Activated T-cell treated with anti-CD3 and anti-CD28 coated beads, Interleukin-2, amount 50 U/mL, for 72 hours (primary cell): ENCODE measurements around the gene VRK1. TPM values are rescaled to one million over a fixed set of nuclear protein-coding genes. Genes with fewer than 3 reads are reported as not detected.
A peak's percentile ranks its signal among the peaks of the same experiment; 100 is the strongest.
"Not testable (repeated sequence)": the region's sequence is repeated elsewhere in the genome, so short reads cannot be mapped to it uniquely, and the experiment has no call there.

Source experiments
- ATAC-seq, 2 donors: fragments of 150-1000 bp; cut with Tn5 transposase; replicated peaks in 1 of 2; 2 replicates each; pipeline ENCODE4 v1.10.0; 2021; ENCODE audit warnings: moderate library complexity in 2 of 2, mild to moderate bottlenecking in 1 of 2
- DNase-seq, 2 donors: peaks; one replicate each; pipeline ENCODE4 v3.0.0; 2021 to 2022; ENCODE audit warnings: mixed read lengths in 1 of 2
- H3K27ac Mint-ChIP-seq: one replicate; pipeline ENCODE4 v1.8.0; 2022; ENCODE audit warnings: mild to moderate bottlenecking, moderate library complexity, mixed read lengths
- H3K27me3 Mint-ChIP-seq: one replicate; pipeline ENCODE4 v1.8.0; 2022; ENCODE audit warnings: low read depth, mixed read lengths
- H3K36me3 Mint-ChIP-seq, 2 donors: one replicate each; pipeline ENCODE4 v1.8.0; 2022; ENCODE audit warnings: mixed read lengths in 2 of 2, mild to moderate bottlenecking in 1 of 2; ENCODE audit not compliant: insufficient read depth in 2 of 2
- H3K4me1 Mint-ChIP-seq: one replicate; pipeline ENCODE4 v1.8.0; 2022; ENCODE audit warnings: low read depth, mixed read lengths
- H3K4me3 Mint-ChIP-seq, 2 donors: one replicate each; pipeline ENCODE4 v1.8.0; 2022; ENCODE audit warnings: mild to moderate bottlenecking in 2 of 2, mixed read lengths in 2 of 2, moderate library complexity in 2 of 2
- H3K9me3 Mint-ChIP-seq, 2 donors: one replicate each; pipeline ENCODE4 v1.8.0; 2022; ENCODE audit warnings: mixed read lengths in 2 of 2
- total RNA-seq, 2 donors: library from RNA; stranded (reverse); gene quantifications; one replicate each; pipeline ENCODE4 v1.2.3, GENCODE V29; 2022

The VRK1 gene
- total RNA-seq, 2 donors from 2014 or later = 56.4 to 66.5 TPM

- ATAC-seq, H3K27me3 Mint-ChIP-seq, H3K4me3 Mint-ChIP-seq, H3K4me1 Mint-ChIP-seq, DNase-seq, H3K27ac Mint-ChIP-seq, H3K9me3 Mint-ChIP-seq: not testable (repeated sequence)
- peaks cover 8 to 15% of the 10 kb centered on the region in 2 donors for H3K36me3 Mint-ChIP-seq
Measured at GRCh38 chr14:96883974-96884373, 86.8 kb downstream of the VRK1 start.

- ATAC-seq (no peak), DNase-seq (no peak)
- Mint-ChIP-seq H3K9me3 (no peaks in the 10 kb centered on the region), H3K4me3 (no peak overlapping the region), H3K4me1 (peaks cover 2% of the 10 kb centered on the region), H3K36me3 (peaks cover 3 to 4% of the 10 kb centered on the region in 2 donors), H3K27ac (no peak overlapping the region), H3K27me3 (no peaks in the 10 kb centered on the region)
Measured at GRCh38 chr14:96888158-96888557, 91.0 kb downstream of the VRK1 start.

GRCh38 chr14:96888593-96888992 lies 91.4 kb downstream of the VRK1 start:
- no peaks in the 10 kb centered on the region for H3K27me3 Mint-ChIP-seq
- no peak overlapping the region for H3K4me3 Mint-ChIP-seq
- no peak for DNase-seq
- no peak for ATAC-seq
- no peaks in the 10 kb centered on the region for H3K9me3 Mint-ChIP-seq
- peaks cover 3 to 4% of the 10 kb centered on the region in 2 donors for H3K36me3 Mint-ChIP-seq
- peaks cover 6% of the 10 kb centered on the region for H3K4me1 Mint-ChIP-seq
- no peak overlapping the region for H3K27ac Mint-ChIP-seq

GRCh38 chr14:96889091-96889490 lies 91.9 kb downstream of the VRK1 start:
- H3K4me3 Mint-ChIP-seq = no peak overlapping the region
- no peaks in the 10 kb centered on the region for H3K27me3 Mint-ChIP-seq
- DNase-seq = no peak
- peaks cover 11% of the 10 kb centered on the region for H3K4me1 Mint-ChIP-seq
- no peak overlapping the region for H3K27ac Mint-ChIP-seq
- no peak for ATAC-seq
- H3K36me3 Mint-ChIP-seq = peaks cover 2 to 3% of the 10 kb centered on the region in 2 donors
- H3K9me3 Mint-ChIP-seq = no peaks in the 10 kb centered on the region

GRCh38 chr14:96893966-96894622 lies 96.9 kb downstream of the VRK1 start:
- Mint-ChIP-seq H3K4me3 (no peak overlapping the region), H3K27me3 (no peaks in the 10 kb centered on the region), H3K4me1 (peaks cover 17% of the 10 kb centered on the region), H3K9me3 (no peaks in the 10 kb centered on the region), H3K27ac (peak overlapping the region; percentile 38), H3K36me3 (no peaks in the 10 kb centered on the region)
- no peak for DNase-seq
- peak in 1 of 2 donors; percentile 37 for ATAC-seq

GRCh38 chr14:96894966-96895365 lies 97.8 kb downstream of the VRK1 start:
- DNase-seq = no peak
- no peaks in the 10 kb centered on the region for H3K27me3 Mint-ChIP-seq
- H3K27ac Mint-ChIP-seq = no peak overlapping the region
- H3K36me3 Mint-ChIP-seq = no peaks in the 10 kb centered on the region
- ATAC-seq = no peak
- no peaks in the 10 kb centered on the region for H3K9me3 Mint-ChIP-seq
- H3K4me3 Mint-ChIP-seq = no peak overlapping the region
- H3K4me1 Mint-ChIP-seq = peaks cover 17% of the 10 kb centered on the region

- Mint-ChIP-seq H3K36me3 (no peaks in the 10 kb centered on the region), H3K27me3 (no peaks in the 10 kb centered on the region), H3K9me3 (no peaks in the 10 kb centered on the region), H3K4me1 (peaks cover 17% of the 10 kb centered on the region), H3K27ac (no peak overlapping the region), H3K4me3 (no peak overlapping the region)
- ATAC-seq (no peak), DNase-seq (no peak)
Measured at GRCh38 chr14:96895658-96896271, 98.6 kb downstream of the VRK1 start.

GRCh38 chr14:96897184-96897583 lies 100.0 kb downstream of the VRK1 start:
- Mint-ChIP-seq H3K27ac (no peak overlapping the region), H3K4me1 (peaks cover 17% of the 10 kb centered on the region), H3K36me3 (no peaks in the 10 kb centered on the region), H3K27me3 (no peaks in the 10 kb centered on the region), H3K9me3 (no peaks in the 10 kb centered on the region), H3K4me3 (no peak overlapping the region)
- ATAC-seq (no peak), DNase-seq (no peak)

GRCh38 chr14:96901227-96901626 lies 104.0 kb downstream of the VRK1 start:
- Mint-ChIP-seq H3K4me3 (no peak overlapping the region), H3K4me1 (no peaks in the 10 kb centered on the region), H3K27me3 (no peaks in the 10 kb centered on the region), H3K36me3 (no peaks in the 10 kb centered on the region), H3K9me3 (no peaks in the 10 kb centered on the region), H3K27ac (no peak overlapping the region)
- DNase-seq (no peak), ATAC-seq (no peak)

- no peak for ATAC-seq
- H3K9me3 Mint-ChIP-seq = no peaks in the 10 kb centered on the region
- no peak for DNase-seq
- H3K4me3 Mint-ChIP-seq = no peak overlapping the region
- H3K36me3 Mint-ChIP-seq = no peaks in the 10 kb centered on the region
- H3K4me1 Mint-ChIP-seq = no peaks in the 10 kb centered on the region
- no peaks in the 10 kb centered on the region for H3K27me3 Mint-ChIP-seq
- H3K27ac Mint-ChIP-seq = no peak overlapping the region
Measured at GRCh38 chr14:96902004-96902403, 104.8 kb downstream of the VRK1 start.

GRCh38 chr14:96903444-96904023 lies 106.4 kb downstream of the VRK1 start:
- Mint-ChIP-seq H3K4me1 (no peaks in the 10 kb centered on the region), H3K9me3 (peaks cover 0 to 6% of the 10 kb centered on the region in 2 donors), H3K4me3 (no peak overlapping the region), H3K27ac (no peak overlapping the region), H3K36me3 (peaks cover 1 to 3% of the 10 kb centered on the region in 2 donors), H3K27me3 (no peaks in the 10 kb centered on the region)
- ATAC-seq = no peak
- DNase-seq = no peak

- Mint-ChIP-seq H3K4me1 (no peaks in the 10 kb centered on the region), H3K9me3 (peaks cover 2 to 7% of the 10 kb centered on the region in 2 donors), H3K36me3 (peaks cover 3 to 4% of the 10 kb centered on the region in 2 donors), H3K27me3 (no peaks in the 10 kb centered on the region), H3K27ac (no peak overlapping the region), H3K4me3 (no peak overlapping the region)
- ATAC-seq (no peak), DNase-seq (no peak)
Measured at GRCh38 chr14:96904201-96904600, 107.0 kb downstream of the VRK1 start.

- no peaks in the 10 kb centered on the region for H3K27me3 Mint-ChIP-seq
- no peaks in the 10 kb centered on the region for H3K4me1 Mint-ChIP-seq
- no peak for DNase-seq
- no peak overlapping the region for H3K27ac Mint-ChIP-seq
- peaks cover 9 to 11% of the 10 kb centered on the region in 2 donors for H3K36me3 Mint-ChIP-seq
- H3K9me3 Mint-ChIP-seq = peaks cover 6 to 11% of the 10 kb centered on the region in 2 donors
- no peak for ATAC-seq
- no peak overlapping the region for H3K4me3 Mint-ChIP-seq
Measured at GRCh38 chr14:96905065-96905464, 107.9 kb downstream of the VRK1 start.
